GM19351 (cell line): ENCODE data around the gene FAM3A.
A peak's percentile ranks its signal among the peaks of the same experiment; 100 is the strongest.

Source experiments
- ATAC-seq: cut with Tn5 transposase; IDR thresholded peaks from one replicate; pipeline ENCODE4 v1.9.1; 2021; ENCODE audit warnings: mild to moderate bottlenecking, moderate library complexity; ENCODE audit not compliant: unreplicated experiment

FAM3A gene

DNA sequence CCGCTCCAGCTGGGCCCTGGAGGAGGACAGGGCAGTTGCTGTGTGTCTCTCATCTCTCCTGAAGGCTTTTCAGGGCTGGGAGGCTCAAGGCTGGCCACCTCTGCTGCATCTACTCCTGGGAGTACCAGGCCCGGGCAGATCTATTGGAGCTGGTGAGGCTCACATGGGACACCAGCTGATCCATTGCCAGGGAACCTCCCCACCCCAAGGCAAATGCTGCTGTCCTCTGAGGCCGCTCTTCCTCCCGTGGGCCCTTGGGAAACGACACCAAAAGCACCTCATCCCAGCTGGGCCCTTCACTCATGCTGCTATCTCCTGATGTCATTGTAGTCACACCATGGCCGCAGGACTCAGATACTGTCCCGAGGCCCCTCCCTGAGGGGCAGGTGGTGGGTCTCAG is 33.2 kb downstream of the FAM3A start:
- ATAC-seq, result no peak

DNA sequence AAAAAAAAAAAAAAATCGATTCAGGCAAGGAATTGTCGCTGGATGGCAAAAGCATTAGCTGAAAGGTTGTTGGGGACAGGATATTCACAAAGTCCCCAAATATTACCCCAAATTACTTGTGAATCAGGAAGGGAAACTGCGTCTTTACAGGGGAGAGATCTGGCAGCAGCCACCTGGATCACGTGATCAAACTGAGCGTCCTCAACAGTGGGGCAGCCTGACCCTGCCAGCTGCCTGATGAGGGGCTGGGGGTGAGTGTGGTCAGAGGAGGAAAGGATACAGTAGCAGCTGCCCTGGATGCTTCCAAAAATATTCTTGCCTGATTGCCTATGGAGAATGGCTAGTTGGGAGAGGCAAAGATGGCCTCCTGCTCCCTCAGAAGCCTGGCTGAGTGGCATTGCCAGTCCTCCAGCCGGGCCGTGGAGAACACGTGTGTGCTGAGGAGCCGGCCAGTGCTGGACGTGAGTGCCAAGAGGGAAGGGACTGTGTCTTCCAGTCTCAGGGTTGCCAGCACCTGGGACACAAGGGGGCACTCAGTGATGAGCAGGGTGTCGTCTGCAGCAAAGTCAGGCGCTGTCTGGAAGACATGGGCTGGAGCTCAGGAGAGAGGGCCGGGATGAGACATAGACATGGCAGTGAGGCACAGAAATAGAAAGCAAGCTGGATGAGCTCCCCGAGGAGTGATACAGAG is 34.0 kb downstream of the FAM3A start:
- no peak for ATAC-seq

DNA sequence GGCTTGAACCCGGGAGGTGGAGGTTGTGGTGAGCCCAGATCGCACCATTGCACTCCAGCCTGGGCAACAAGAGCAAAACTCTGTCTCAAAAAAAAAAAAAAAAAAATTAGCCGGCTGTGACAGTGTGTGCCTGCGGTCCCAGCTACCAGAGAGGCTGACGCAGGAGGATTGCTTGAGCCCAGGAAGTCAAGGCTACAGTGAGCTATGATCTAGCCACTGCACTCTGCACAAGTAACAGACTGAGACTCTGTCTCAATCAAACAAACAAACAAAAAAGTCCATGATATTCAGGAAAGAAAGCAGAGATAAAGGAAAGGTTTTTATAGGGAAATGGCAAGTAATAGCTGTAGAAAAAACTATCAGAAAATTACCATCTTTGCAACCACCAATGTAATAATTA is 34.8 kb downstream of the FAM3A start:
- no peak for ATAC-seq

DNA sequence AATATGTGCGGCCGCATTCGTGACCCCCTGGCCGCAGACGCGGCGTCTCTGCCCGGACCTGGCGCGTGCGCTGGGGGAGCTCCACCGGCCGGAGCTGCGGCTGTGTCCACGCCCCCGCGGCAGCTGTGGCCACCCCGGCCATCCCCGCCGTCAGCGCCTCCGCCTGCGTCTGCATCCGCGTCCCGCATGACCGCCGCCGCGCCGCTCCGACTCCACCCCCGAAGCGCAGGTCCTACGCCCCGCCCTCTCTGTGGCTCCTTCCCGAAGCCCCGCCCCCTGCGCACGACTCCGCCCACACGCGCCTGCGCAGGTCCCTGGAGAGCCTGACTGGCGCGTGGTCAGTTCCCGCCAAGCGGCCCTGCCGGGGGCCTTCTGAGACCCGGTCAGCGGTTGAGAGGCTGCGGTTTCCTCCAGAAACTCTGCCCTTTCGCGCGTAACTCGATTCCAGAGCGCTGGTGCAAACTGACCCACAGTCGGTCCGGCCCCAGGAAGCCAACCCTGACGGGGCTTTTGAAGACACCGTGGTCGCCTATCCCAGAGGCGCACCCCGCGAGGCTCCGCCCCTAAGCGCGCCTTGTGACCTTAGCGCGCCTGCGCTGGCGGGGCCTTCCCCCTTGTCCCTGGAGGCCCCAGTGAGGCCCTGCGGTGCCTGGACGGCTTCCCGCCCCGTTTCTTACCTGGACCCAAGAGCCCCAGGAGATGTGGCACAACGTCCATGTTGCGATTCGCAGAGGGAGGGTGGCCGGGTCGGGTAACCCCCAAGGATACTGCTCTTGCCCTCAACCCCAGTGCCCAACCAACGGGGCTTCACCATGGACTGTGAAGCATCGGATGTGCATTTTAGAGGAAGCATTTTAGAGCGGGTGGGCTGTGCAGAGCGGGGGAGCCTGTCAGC is 37.1 kb downstream of the FAM3A start, which contains the start of gene LAGE3:
TSS of gene LAGE3 (minus strand) at position 554 of the 895 bp plus-strand sequence. CDS start at position 188, 366 bp downstream.
- peak; percentile 83 for ATAC-seq

DNA sequence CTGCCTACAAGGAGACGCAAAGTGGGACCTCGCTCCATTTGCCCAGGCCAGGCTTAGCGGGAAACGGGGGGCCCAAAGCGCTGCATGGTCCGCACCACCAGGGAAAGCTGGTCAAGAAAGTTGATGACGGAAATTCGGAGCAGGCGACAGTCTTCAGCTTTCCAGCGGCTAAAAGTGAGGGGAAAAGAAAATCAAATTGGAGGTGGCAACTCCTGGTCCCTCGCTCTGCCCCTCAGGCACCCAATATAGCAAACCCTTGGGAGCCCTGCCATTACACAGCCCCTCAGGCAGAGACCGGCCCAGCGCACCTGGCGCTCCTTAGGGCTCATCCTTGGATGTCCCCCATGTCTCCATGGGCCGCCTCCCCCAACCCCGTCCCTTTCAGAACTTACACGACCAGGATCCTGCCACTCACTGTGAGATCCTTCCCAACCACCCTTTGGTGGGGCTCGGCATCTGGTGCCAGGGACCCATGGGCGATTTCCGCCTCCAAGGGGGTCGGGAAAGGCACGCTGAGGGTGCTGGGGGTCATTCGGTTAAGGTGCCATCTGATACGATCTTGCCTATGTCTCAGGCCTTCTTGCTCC is 38.0 kb downstream of the FAM3A start:
- no peak for ATAC-seq

DNA sequence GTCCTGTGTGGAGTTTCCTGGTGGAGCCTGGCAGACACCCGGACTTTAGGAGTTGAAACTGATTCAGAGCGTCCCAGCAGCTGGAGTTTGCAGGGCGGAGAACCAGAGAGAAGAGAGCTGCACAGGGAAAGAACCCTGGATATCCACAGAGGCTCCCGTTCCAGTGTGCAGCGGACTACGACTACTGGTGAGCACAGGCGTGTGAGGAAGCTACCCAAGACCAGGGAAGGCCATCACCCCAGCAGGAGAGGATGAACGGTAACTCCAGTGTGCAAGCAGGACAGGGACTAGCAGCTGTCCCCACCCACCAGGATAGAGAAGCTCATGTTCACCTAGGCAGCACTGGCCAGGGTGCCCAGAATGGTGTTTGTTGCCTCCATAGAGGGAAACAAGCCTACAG is 39.2 kb downstream of the FAM3A start:
- ATAC-seq, result no peak

DNA sequence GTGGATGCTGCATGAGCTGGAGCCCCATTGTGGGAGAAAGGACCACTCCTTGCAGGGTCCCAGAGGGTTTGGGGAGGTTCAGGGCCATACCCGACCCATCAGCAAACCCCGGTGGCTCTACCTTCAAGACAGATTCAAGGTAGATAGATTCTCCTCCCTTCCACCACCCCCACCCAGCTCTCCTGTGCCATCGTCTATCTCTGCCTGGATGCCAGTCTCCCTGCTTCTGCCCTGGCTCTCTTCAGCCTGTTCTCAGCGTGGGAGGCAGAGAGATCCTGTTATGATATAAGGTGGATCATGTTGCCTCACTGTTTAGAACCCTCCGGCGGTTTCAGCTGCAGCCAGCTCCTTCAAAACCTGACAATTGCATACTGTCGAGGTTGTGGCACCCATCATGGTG is 42.3 kb downstream of the FAM3A start:
- ATAC-seq, result no peak

DNA sequence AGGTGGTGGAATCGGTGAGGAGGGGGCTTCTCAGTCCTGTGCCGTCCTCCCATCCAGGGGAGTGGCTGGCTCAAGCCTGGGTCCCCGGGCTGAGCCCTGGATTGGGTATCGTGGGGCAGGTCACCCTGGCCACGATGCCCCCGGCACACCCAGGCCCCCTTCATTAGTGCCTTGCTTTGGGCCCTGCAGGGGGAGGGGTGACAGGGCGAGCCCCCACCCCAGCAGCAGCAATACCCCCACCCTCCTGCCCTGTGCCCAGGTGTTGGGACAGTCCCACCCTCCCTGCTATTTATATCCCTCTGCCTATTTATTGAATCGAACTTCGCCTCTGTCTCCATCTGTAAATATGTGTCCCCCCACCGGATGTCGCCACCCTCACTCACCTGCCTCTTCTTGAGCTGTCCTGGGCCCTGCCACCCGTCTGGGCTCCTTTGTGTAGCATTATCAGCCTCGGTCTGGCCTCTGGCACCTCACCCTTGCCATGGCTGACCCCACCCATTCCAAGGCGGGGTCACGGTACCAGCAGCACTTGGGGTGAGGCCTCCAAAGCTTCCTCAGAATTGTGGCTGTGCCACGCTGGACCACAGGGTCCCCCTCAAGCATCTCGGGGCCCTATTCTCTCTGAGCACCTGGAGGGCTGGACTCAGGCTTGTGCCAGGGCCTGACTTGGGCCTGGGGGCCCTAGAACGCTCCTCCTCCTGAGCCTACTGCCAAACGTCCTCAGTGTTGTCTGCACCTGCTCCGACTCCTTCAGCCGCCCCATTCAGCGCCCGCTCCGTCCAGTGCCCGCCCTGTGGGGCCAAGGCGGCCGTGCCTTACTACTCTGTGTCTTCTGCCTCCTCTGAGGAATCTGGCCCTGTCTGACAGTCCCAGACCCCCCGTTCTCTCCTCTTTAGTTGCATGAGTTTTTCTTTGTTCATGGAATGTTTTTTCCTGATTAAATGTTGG is 43.1 kb downstream of the FAM3A start:
- no peak for ATAC-seq

DNA sequence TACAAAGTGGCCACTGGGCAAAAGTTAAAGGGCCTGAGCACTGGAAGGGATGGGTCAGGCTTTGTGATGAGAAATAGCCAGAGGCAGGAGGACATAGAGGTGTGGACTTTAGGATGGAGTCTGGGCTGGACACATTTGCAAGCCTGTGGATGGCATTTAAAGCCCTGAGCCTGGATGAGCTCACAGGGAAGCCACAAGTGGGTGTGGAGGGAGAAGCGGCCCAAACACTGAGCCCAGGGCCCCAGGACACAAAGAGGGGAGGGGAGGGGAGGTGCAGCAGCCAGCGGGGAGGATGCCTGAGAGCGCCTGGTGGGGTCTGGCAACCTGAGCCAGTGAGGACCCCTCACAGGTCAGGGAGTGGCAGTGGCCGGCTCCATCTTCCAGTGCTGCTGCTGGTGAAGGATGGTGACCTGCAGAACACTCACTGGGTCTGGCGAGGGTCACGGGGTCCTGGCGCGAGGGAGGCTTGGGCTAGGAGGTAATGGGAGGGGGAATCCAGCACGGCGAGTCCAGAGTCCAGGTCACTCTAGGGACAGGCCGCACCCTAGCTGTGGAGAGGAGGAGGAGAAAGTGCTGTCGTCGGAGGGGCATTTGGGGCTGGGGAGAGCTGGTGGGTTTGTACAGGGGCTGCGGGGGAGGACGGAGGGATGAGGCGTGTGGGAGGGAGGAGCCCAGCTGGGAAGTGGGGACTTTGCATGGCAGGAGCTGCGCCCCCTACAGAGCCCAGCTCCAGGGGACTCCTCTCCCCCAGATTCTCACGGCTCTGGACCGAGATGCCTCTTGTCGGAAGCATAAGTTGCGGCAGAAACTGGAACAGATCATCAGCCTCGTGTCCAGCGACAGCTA is 44.0 kb downstream of the FAM3A start:
- no peak for ATAC-seq

DNA sequence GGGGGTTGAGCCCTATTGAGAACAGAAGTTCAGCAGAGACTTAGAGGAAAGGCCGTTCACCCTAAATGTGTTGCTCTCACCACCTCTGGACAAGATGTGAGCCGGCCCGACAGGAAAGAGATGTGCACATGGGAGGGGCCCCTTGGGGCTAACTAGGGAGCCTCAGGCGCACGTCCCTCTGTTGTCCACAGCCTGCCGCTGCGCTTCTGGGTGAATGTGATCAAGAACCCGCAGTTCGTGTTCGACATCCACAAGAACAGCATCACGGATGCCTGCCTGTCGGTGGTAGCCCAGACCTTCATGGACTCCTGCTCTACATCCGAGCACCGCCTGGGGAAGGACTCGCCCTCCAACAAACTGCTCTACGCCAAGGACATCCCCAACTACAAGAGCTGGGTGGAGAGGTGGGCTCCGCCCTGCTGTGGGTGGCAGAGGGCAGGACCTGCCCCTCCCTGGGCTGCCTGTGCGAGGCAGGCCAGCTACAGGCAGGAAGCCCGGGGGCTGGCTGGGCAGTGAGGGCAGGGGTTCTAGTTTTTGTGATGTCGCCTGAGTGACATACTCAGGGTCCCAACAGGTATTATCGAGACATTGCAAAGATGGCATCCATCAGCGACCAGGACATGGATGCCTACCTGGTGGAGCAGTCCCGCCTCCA is 45.0 kb downstream of the FAM3A start:
- ATAC-seq, result no peak

DNA sequence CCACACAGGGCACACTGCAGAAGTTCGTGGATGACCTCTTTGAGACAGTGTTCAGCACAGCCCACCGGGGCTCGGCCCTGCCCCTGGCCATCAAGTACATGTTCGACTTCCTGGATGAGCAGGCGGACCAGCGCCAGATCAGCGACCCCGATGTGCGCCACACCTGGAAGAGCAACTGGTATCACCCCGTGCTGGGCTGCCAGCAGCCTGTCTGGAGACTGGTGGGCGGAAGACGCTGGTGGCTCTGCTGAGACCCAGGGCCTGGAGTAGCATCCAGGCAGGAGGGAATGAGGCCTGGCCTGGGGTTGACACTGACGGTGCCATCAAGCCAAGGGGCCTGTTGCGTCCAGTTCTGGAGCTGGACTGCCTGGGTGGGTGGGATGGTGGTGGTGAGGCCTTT is 45.6 kb downstream of the FAM3A start:
- ATAC-seq, result no peak

DNA sequence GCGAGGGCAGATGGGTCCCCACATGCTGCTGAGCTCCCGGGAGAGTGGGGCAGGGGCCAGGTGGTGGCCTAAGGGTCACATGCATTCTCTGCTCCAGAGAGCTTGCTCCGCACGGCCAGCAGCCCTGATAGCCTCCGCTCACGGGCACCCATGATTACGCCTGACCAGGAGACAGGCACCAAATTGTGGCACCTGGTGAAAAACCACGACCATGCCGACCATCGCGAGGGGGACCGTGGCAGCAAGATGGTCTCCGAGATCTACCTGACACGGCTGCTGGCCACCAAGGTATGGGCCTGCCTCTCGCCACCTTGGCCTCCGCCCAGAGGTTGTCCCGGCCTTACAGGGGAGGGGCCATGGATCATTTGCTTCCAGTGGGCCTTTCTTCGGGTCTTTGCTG is 46.2 kb downstream of the FAM3A start:
- no peak for ATAC-seq

DNA sequence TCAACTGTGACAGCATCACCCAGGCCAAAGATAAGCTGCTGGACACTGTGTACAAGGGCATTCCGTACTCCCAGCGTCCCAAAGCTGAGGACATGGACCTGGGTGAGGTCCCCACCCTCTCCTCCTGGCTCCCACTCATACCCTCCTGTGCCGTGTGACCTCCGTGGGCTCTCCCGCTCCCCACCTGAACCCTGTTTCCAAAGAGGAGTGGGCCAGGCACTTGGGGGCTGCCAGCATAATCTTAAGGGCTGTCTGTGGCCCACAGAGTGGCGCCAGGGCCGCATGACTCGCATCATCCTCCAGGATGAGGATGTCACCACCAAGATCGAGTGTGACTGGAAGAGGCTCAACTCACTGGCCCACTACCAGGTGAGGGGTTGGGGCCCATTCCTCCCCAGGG is 46.9 kb downstream of the FAM3A start:
- ATAC-seq, result no peak

DNA sequence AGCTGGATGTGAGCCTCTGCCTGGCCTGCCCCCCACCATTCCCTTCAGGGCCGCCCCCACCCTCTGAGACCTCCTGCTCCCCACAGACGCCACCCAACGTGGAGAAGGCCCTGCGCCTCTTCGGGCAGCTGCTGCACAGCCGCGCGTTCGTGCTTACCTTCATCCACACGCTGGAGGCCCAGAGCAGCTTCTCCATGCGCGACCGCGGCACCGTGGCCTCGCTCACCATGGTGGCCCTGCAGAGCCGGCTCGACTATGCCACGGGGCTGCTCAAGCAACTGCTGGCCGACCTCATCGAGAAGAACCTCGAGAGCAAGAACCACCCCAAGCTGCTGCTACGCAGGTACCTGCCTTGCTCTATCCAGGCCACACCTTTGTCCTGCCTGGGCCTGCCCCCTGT is 47.8 kb downstream of the FAM3A start:
- ATAC-seq, result no peak

DNA sequence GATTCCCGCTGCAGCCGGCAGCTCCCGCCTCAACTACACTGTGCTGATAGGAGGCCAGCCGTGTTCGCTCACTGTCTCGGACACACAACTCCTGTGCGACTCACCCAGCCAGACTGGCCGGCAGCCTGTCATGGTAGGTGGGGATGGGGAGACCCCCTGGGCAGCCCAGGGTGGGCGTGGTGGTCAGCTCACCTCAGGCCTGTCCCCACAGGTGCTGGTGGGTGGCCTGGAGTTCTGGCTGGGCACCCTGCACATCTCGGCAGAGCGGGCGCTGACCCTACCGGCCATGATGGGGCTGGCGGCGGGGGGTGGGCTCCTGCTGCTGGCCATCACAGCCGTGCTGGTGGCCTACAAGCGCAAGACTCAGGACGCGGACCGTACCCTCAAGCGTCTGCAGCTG is 48.5 kb downstream of the FAM3A start:
- ATAC-seq, result no peak

DNA sequence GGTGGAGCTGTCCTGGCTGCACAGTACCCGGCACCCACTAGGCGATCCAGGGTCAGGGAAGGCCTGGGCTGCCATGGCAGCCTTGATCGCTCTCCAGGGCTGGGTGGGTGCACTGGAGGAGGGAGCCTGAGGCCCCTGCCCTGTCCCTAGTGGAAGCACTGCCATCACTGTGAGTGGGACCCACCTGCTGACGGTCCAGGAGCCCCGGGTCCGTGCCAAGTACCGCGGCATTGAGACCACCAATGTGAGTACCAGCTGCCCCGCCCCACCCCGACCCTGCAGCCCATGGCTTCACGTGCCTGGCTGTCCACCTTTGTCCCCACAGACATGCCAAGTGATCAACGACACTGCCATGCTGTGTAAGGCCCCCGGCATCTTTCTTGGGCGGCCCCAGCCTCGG is 49.1 kb downstream of the FAM3A start:
- no peak for ATAC-seq

DNA sequence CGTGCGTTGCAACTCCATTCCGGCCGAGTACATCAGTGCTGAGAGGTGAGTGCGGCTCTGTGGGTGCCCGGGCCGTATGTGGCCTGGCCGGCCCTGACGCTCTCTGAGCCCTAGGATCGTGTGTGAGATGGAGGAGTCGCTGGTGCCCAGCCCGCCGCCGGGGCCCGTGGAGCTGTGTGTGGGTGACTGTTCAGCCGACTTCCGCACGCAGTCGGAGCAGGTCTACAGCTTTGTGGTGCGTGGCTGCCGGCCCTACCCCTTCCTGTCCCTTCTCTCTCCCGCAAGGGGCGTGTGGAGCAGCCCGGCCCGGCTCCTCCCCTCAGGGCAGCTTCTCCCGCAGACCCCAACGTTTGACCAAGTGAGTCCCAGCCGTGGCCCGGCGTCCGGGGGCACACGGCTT is 50.0 kb downstream of the FAM3A start:
- no peak for ATAC-seq

DNA sequence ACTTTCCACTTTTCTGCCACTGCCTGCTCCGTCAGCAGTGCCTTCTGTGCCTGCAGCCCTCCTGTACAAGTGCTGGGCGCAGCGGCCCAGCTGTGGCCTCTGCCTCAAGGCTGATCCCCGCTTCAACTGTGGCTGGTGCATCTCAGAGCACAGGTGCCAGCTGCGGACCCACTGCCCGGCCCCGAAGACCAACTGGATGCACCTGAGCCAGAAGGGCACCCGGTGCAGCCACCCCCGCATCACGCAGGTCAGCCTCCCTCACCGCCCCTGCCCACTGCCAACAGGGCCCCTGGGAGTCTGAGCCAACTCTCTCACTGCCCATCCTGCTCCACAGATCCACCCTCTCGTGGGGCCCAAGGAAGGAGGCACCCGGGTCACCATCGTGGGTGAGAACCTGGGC is 50.4 kb downstream of the FAM3A start:
- no peak for ATAC-seq

DNA sequence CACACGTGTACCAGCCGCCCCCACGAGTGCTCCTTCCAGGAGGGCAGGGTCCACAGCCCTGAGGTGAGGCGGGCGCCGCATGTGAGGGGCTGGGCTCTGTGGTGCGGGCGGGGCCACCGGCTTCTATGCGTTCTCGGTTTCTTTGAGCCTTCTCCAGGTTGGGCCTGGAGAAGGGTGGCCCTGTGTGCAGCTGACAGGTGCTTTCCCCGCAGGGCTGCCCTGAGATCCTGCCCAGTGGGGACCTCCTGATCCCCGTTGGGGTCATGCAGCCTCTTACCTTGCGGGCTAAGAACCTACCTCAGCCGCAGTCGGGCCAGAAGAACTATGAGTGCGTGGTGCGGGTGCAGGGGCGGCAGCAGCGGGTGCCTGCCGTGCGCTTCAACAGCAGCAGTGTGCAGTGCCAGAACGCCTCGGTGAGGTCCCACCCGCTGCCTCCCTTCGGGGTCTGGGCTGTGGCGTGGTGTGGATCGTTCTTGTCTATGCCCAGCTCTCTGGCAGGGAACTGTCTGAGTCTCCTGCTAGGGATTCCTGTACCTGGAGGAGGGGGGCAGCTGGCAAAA is 51.1 kb downstream of the FAM3A start:
- ATAC-seq, result no peak
